Loucy (cell line): ENCODE data around the gene BMPR1B.

Experiments used
- H2AFZ ChIP-seq: fragments of 200-600 bp; sonication (generic); 2 replicates; pipeline ENCODE4 v1.6.0; 2016; ENCODE audit warnings: antibody characterized with exemption, mild to moderate bottlenecking, low read length, moderate library complexity
- H3F3A ChIP-seq: fragments of 200-600 bp; 2 replicates; pipeline ENCODE4 v1.6.0; 2016; ENCODE audit warnings: antibody characterized with exemption, low read depth, mild to moderate bottlenecking
- H3K27me3 ChIP-seq: fragments of 200-600 bp; sonication (generic); 2 replicates; pipeline ENCODE4 v1.6.1; 2014; ENCODE audit warnings: low read length, mild to moderate bottlenecking; ENCODE audit not compliant: insufficient read depth, poor library complexity, severe bottlenecking
- H3K36me3 ChIP-seq: fragments of 200-600 bp; sonication (generic); 2 replicates; pipeline ENCODE4 v1.6.1; 2016; ENCODE audit warnings: low read length; ENCODE audit not compliant: insufficient read depth
- H3K4me1 ChIP-seq: fragments of 200-600 bp; sonication (generic); 2 replicates; pipeline ENCODE4 v1.5.1; 2014; ENCODE audit warnings: low read length, mild to moderate bottlenecking; ENCODE audit not compliant: insufficient read depth, poor library complexity, severe bottlenecking
- H3K4me2 ChIP-seq: fragments of 200-600 bp; sonication (generic); 2 replicates; pipeline ENCODE4 v1.6.0; 2014; ENCODE audit warnings: antibody characterized with exemption, low read length, low read depth, mild to moderate bottlenecking; ENCODE audit not compliant: poor library complexity, severe bottlenecking
- H3K4me3 ChIP-seq: fragments of 200-600 bp; sonication (generic); 2 replicates; pipeline ENCODE4 v1.5.1; 2014; ENCODE audit warnings: low read length, mild to moderate bottlenecking, mixed read lengths; ENCODE audit not compliant: poor library complexity, severe bottlenecking
- H3K79me2 ChIP-seq: fragments of 200-600 bp; sonication (generic); 2 replicates; pipeline ENCODE4 v1.6.1; 2014; ENCODE audit warnings: low read length; ENCODE audit not compliant: insufficient read depth
- H3K9ac ChIP-seq: fragments of 200-600 bp; sonication (generic); 2 replicates; pipeline ENCODE4 v1.6.0; 2014; ENCODE audit warnings: mild to moderate bottlenecking, low read depth, low read length, moderate library complexity; ENCODE audit not compliant: poor library complexity, severe bottlenecking
- H3K9me2 ChIP-seq: fragments of 200-600 bp; sonication (generic); replicated peaks from 2 replicates; pipeline ENCODE4 v1.6.1; 2016; ENCODE audit warnings: low read depth, low read length, mixed read lengths
- H3K9me3 ChIP-seq: fragments of 200-600 bp; sonication (generic); 2 replicates; pipeline ENCODE4 v1.6.1; 2014; ENCODE audit warnings: mild to moderate bottlenecking, antibody characterized with exemption, low read length, low read depth; ENCODE audit not compliant: insufficient read depth
- H4K20me1 ChIP-seq: fragments of 200-600 bp; sonication (generic); 2 replicates; pipeline ENCODE4 v1.6.0; 2014; ENCODE audit warnings: antibody characterized with exemption, low read length, mild to moderate bottlenecking; ENCODE audit not compliant: insufficient read depth, poor library complexity, severe bottlenecking
- EZH2phosphoT487 ChIP-seq: fragments of 200-600 bp; IDR thresholded peaks from 2 replicates; pipeline ENCODE4 v1.6.1; 2018; ENCODE audit warnings: antibody characterized with exemption, mild to moderate bottlenecking, moderate library complexity, borderline replicate concordance
- TF ChIP-seq, protein P1 (sequence below): fragments of 200-600 bp; sonication (generic); conservative IDR thresholded peaks from 2 replicates; pipeline ENCODE4 v1.5.1; 2014; ENCODE audit warnings: mild to moderate bottlenecking, antibody characterized with exemption, low read length

The BMPR1B gene

DNA sequence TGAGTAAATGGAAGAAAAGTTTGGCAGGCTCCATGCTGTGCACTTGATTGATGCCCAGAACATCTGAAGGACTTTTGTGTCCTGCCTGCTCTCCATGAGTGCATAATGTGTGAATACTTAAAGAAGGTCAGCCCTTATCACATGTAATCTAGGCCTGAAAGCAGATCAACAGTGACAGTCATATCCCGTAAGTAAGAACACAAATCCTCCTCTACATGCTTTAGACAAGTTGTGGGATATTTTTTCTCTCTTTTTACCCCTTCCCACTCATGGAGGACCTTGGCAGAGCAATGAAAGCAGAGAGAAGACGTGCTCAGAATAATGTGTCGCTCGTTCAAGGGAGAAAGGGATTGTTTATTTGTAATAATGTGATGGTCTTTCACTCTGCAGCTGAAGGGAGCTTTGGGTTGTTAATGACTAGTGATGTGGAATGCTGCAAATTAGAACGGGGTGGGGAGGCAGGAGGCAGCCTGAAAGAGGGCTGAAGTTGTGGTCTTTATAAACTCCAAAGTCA is 286.6 kb downstream of the BMPR1B start:
- H3K4me3 ChIP-seq = no peak overlapping the region
- H3K4me1 ChIP-seq = no peaks in the 10 kb centered on the region
- H3F3A ChIP-seq = no peaks in the 10 kb centered on the region
- TF ChIP-seq, protein P1, sequence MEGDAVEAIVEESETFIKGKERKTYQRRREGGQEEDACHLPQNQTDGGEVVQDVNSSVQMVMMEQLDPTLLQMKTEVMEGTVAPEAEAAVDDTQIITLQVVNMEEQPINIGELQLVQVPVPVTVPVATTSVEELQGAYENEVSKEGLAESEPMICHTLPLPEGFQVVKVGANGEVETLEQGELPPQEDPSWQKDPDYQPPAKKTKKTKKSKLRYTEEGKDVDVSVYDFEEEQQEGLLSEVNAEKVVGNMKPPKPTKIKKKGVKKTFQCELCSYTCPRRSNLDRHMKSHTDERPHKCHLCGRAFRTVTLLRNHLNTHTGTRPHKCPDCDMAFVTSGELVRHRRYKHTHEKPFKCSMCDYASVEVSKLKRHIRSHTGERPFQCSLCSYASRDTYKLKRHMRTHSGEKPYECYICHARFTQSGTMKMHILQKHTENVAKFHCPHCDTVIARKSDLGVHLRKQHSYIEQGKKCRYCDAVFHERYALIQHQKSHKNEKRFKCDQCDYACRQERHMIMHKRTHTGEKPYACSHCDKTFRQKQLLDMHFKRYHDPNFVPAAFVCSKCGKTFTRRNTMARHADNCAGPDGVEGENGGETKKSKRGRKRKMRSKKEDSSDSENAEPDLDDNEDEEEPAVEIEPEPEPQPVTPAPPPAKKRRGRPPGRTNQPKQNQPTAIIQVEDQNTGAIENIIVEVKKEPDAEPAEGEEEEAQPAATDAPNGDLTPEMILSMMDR = no peak
- no peak for TF ChIP-seq EZH2phosphoT487
- H3K4me2 ChIP-seq = no peak overlapping the region
- H3K9me2 ChIP-seq = no peaks in the 10 kb centered on the region
- no peak overlapping the region for H3K9ac ChIP-seq
- H4K20me1 ChIP-seq = no peaks in the 10 kb centered on the region
- H2AFZ ChIP-seq = no peak overlapping the region
- H3K79me2 ChIP-seq = no peaks in the 10 kb centered on the region
- no peaks in the 10 kb centered on the region for H3K9me3 ChIP-seq
- no peaks in the 10 kb centered on the region for H3K27me3 ChIP-seq
- H3K36me3 ChIP-seq = no peaks in the 10 kb centered on the region

DNA sequence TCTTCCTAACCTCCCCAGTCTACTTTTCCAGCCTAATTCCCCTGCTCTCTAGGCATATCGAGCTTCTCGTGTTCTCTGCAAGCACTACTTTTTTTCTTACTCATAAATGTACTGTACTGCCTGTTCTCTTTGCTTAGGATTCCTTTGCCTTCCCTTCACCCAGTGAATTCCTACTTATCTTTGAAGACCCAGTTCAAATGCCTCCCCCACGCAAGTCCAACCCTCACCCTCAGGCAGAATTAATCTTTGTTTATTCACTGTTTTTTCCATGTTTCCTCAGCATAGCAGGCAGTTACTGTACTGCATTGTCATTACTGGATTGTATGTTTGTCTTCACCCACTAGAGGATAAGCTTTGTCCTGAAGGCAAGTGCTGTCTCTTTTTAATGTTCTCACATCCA is 287.7 kb downstream of the BMPR1B start:
- Histone ChIP-seq H3K36me3 (no peaks in the 10 kb centered on the region), H3K4me3 (no peak overlapping the region), H4K20me1 (no peaks in the 10 kb centered on the region), H3K9me3 (no peaks in the 10 kb centered on the region), H3K27me3 (no peaks in the 10 kb centered on the region), H3F3A (no peaks in the 10 kb centered on the region), H3K79me2 (no peaks in the 10 kb centered on the region), H3K9me2 (no peaks in the 10 kb centered on the region), H2AFZ (no peak overlapping the region), H3K9ac (no peak overlapping the region), H3K4me1 (no peaks in the 10 kb centered on the region), H3K4me2 (no peak overlapping the region)
- TF ChIP-seq, protein P1 = no peak
- TF ChIP-seq EZH2phosphoT487 = no peak

GRCh38 chr4:95048296-95048695 is 290.5 kb downstream of the BMPR1B start:
- Histone ChIP-seq H3K36me3 (no peaks in the 10 kb centered on the region), H4K20me1 (no peaks in the 10 kb centered on the region), H3K9ac (no peak overlapping the region), H3F3A (no peaks in the 10 kb centered on the region), H3K4me2 (no peak overlapping the region), H3K4me3 (no peak overlapping the region), H3K79me2 (no peaks in the 10 kb centered on the region), H3K9me3 (no peaks in the 10 kb centered on the region), H3K4me1 (no peaks in the 10 kb centered on the region), H3K9me2 (no peaks in the 10 kb centered on the region), H3K27me3 (no peaks in the 10 kb centered on the region), H2AFZ (no peak overlapping the region)
- no peak for TF ChIP-seq EZH2phosphoT487
- TF ChIP-seq, protein P1 = no peak
